ENCODE results near the gene SERTAD2.

Gene SERTAD2

GRCh38 chr2:64629329-64629781 lies 24.4 kb downstream of the SERTAD2 start:
- no peak for DNase-seq (ENCODE audit: low read depth in 3 of 3)

GRCh38 chr2:64627860-64628841 lies 25.6 kb downstream of the SERTAD2 start:
- DNase-seq (ENCODE audit: low read depth in 3 of 3), result no peak

- no peak for DNase-seq (ENCODE audit: low read depth in 3 of 3)
Observed at GRCh38 chr2:64626963-64627760, 26.6 kb downstream of the SERTAD2 start.

- DNase-seq (ENCODE audit: low read depth in 3 of 3), result no peak
Observed at GRCh38 chr2:64626146-64626809, 27.4 kb downstream of the SERTAD2 start.

GRCh38 chr2:64625299-64626145 lies 28.2 kb downstream of the SERTAD2 start:
- DNase-seq (ENCODE audit: low read depth in 3 of 3), result no peak

- DNase-seq (ENCODE audit: low read depth in 3 of 3), result no peak
Observed at GRCh38 chr2:64624862-64625261, 28.9 kb downstream of the SERTAD2 start.

GRCh38 chr2:64624108-64624610 lies 29.6 kb downstream of the SERTAD2 start:
- DNase-seq (ENCODE audit: low read depth in 3 of 3), result no peak

GRCh38 chr2:64623242-64623850 lies 30.4 kb downstream of the SERTAD2 start:
- DNase-seq (ENCODE audit: low read depth in 3 of 3), result no peak

GRCh38 chr2:64622443-64623241 lies 31.1 kb downstream of the SERTAD2 start:
- no peak for DNase-seq (ENCODE audit: low read depth in 3 of 3)

GRCh38 chr2:64620661-64621060 lies 33.1 kb downstream of the SERTAD2 start:
- DNase-seq (ENCODE audit: low read depth in 3 of 3), result no peak

- no peak for DNase-seq (ENCODE audit: low read depth in 3 of 3)
Observed at GRCh38 chr2:64617631-64618151, 36.0 kb downstream of the SERTAD2 start.

GRCh38 chr2:64615844-64616536 lies 37.7 kb downstream of the SERTAD2 start:
- DNase-seq (ENCODE audit: low read depth in 3 of 3), result no peak

- no peak for DNase-seq (ENCODE audit: low read depth in 3 of 3)
Observed at GRCh38 chr2:64615192-64615763, 38.4 kb downstream of the SERTAD2 start.

GRCh38 chr2:64613276-64613675 lies 40.4 kb downstream of the SERTAD2 start:
- no peak for DNase-seq (ENCODE audit: low read depth in 3 of 3)

- no peak for DNase-seq (ENCODE audit: low read depth in 3 of 3)
Observed at GRCh38 chr2:64612575-64613195, 41.0 kb downstream of the SERTAD2 start.

- DNase-seq (ENCODE audit: low read depth in 3 of 3), result no peak
Observed at GRCh38 chr2:64610316-64610855, 43.3 kb downstream of the SERTAD2 start.

- DNase-seq (ENCODE audit: low read depth in 3 of 3), result no peak
Observed at GRCh38 chr2:64609942-64610281, 43.8 kb downstream of the SERTAD2 start.
